ENCODE results near the gene TSPAN12. TPM values are rescaled to one million over a fixed set of nuclear protein-coding genes. Genes with fewer than 3 reads are reported as not detected.

TSPAN12 gene
- total RNA-seq, 1 experiment from 2014 or later: 17.3 TPM

DNA sequence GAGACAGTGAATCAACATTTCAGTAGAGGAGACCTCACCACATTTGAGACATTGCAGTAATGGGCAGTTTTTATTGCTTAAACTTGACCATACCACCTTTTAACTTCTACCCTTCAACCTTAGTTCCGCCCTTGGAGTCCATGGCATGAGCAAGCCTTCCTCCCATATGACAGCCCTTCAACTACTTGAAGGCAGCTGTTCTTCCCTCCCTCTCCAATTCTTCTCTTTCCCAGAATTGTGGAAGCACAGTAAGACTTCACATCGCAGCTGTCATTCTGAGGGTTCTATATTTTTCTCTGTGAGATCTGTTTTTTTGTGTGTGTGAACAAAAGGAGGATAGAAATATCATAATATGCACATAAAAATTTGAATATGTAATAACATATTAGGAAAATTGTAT lies 2.2 kb upstream of the TSPAN12 start:
- no peak for TF ChIP-seq JUN (CRISPR knock-in tag; IDR thresholded peaks at IDR 0.05)
- no peak for TF ChIP-seq NFE2L1 (CRISPR knock-in tag; IDR thresholded peaks at IDR 0.05)
- TF ChIP-seq ELF4 (CRISPR knock-in tag; IDR thresholded peaks at IDR 0.05; ENCODE audit: low read depth): no peak
- TF ChIP-seq ZBTB21 (CRISPR knock-in tag; IDR thresholded peaks at IDR 0.05; ENCODE audit: borderline replicate concordance): no peak
- no peak for TF ChIP-seq ZNF219 (CRISPR knock-in tag; IDR thresholded peaks at IDR 0.05; ENCODE audit: borderline replicate concordance)
- no peak for TF ChIP-seq IRF2 (CRISPR knock-in tag; IDR thresholded peaks at IDR 0.05; ENCODE audit: borderline replicate concordance, low read depth)
- no peak for TF ChIP-seq ESRRA (CRISPR knock-in tag; IDR thresholded peaks at IDR 0.05; ENCODE audit: borderline replicate concordance)
- TF ChIP-seq TEAD1 (CRISPR knock-in tag; IDR thresholded peaks at IDR 0.05): no peak
- TF ChIP-seq, protein P1, sequence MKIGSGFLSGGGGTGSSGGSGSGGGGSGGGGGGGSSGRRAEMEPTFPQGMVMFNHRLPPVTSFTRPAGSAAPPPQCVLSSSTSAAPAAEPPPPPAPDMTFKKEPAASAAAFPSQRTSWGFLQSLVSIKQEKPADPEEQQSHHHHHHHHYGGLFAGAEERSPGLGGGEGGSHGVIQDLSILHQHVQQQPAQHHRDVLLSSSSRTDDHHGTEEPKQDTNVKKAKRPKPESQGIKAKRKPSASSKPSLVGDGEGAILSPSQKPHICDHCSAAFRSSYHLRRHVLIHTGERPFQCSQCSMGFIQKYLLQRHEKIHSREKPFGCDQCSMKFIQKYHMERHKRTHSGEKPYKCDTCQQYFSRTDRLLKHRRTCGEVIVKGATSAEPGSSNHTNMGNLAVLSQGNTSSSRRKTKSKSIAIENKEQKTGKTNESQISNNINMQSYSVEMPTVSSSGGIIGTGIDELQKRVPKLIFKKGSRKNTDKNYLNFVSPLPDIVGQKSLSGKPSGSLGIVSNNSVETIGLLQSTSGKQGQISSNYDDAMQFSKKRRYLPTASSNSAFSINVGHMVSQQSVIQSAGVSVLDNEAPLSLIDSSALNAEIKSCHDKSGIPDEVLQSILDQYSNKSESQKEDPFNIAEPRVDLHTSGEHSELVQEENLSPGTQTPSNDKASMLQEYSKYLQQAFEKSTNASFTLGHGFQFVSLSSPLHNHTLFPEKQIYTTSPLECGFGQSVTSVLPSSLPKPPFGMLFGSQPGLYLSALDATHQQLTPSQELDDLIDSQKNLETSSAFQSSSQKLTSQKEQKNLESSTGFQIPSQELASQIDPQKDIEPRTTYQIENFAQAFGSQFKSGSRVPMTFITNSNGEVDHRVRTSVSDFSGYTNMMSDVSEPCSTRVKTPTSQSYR (CRISPR knock-in tag; IDR thresholded peaks at IDR 0.05): no peak
- TF ChIP-seq, protein P2, sequence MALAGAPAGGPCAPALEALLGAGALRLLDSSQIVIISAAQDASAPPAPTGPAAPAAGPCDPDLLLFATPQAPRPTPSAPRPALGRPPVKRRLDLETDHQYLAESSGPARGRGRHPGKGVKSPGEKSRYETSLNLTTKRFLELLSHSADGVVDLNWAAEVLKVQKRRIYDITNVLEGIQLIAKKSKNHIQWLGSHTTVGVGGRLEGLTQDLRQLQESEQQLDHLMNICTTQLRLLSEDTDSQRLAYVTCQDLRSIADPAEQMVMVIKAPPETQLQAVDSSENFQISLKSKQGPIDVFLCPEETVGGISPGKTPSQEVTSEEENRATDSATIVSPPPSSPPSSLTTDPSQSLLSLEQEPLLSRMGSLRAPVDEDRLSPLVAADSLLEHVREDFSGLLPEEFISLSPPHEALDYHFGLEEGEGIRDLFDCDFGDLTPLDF (CRISPR knock-in tag; IDR thresholded peaks at IDR 0.05): no peak
- TF ChIP-seq ATF6 (CRISPR knock-in tag; IDR thresholded peaks at IDR 0.05): no peak
- no peak for TF ChIP-seq ZNF232 (CRISPR knock-in tag; IDR thresholded peaks at IDR 0.05)
- TF ChIP-seq USF1 (CRISPR knock-in tag; IDR thresholded peaks at IDR 0.05): no peak
- TF ChIP-seq NR3C1 (CRISPR knock-in tag; conservative IDR thresholded peaks at IDR 0.05; ENCODE audit: low read depth): no peak
- DNase-seq (ENCODE audit: low spot score): no peak

DNA sequence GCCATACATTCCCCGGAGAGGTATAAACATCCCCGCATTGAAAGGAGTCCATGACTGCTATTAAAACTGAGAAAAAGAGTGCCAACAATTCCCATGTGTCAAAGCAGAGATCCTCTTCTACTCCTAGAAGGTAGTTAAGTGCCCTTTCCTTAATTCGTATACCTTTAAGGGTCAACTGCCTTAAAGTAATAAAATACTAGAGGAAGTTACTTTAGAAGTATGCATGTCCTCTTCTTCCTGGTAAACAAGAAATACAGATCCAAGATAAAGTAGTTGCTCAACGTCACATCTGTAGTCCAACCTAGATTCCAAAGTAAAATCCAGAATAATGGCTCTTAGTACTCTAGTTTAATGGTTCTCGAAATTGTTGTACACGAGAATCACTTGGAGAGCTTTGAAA lies 1.5 kb upstream of the TSPAN12 start:
- Mint-ChIP-seq H3K4me3 (no peak overlapping the region), H3K9me3 (no peaks in the 10 kb centered on the region), H3K4me1 (peaks cover 29% of the 10 kb centered on the region), H3K27ac (no peak overlapping the region), H3K36me3 (peaks cover 3% of the 10 kb centered on the region), H3K27me3 (ENCODE audit: low read depth) (peaks cover 3% of the 10 kb centered on the region; the same call in 1 of the 2 replicates)
- ChIA-PET CTCF (no interaction called here), POLR2A (no interaction called here)
- DNase-seq (ENCODE audit: low spot score): no peak
- ATAC-seq: no peak
- TF ChIP-seq ZNF423 (CRISPR knock-in tag; IDR thresholded peaks at IDR 0.05) (no peak), OVOL2 (CRISPR knock-in tag; IDR thresholded peaks at IDR 0.05; ENCODE audit: borderline replicate concordance) (no peak), ZNF263 (CRISPR knock-in tag; IDR thresholded peaks at IDR 0.05; ENCODE audit: low read depth) (no peak), ZNF219 (CRISPR knock-in tag; IDR thresholded peaks at IDR 0.05; ENCODE audit: borderline replicate concordance) (no peak), FOXP1 (CRISPR knock-in tag; IDR thresholded peaks at IDR 0.05; ENCODE audit: borderline replicate concordance) (no peak), MYBL2 (CRISPR knock-in tag; IDR thresholded peaks at IDR 0.05) (no peak), ZNF425 (CRISPR knock-in tag; conservative IDR thresholded peaks at IDR 0.05) (no peak), RELA (CRISPR knock-in tag; IDR thresholded peaks at IDR 0.05; ENCODE audit: borderline replicate concordance) (no peak), ZNF396 (CRISPR knock-in tag; IDR thresholded peaks at IDR 0.05; ENCODE audit: borderline replicate concordance) (no peak), JAZF1 (CRISPR knock-in tag; IDR thresholded peaks at IDR 0.05) (no peak)
- TF ChIP-seq, protein P3, sequence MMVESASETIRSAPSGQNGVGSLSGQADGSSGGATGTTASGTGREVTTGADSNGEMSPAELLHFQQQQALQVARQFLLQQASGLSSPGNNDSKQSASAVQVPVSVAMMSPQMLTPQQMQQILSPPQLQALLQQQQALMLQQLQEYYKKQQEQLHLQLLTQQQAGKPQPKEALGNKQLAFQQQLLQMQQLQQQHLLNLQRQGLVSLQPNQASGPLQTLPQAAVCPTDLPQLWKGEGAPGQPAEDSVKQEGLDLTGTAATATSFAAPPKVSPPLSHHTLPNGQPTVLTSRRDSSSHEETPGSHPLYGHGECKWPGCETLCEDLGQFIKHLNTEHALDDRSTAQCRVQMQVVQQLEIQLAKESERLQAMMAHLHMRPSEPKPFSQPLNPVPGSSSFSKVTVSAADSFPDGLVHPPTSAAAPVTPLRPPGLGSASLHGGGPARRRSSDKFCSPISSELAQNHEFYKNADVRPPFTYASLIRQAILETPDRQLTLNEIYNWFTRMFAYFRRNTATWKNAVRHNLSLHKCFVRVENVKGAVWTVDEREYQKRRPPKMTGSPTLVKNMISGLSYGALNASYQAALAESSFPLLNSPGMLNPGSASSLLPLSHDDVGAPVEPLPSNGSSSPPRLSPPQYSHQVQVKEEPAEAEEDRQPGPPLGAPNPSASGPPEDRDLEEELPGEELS (CRISPR knock-in tag; IDR thresholded peaks at IDR 0.05): no peak

More for the DNA sequence above, 2.2 kb upstream of the TSPAN12 start:
- Mint-ChIP-seq H3K9me3 (no peaks in the 10 kb centered on the region), H3K27me3 (ENCODE audit: low read depth) (peaks cover 3% of the 10 kb centered on the region; the same call in 1 of the 2 replicates), H3K27ac (no peak overlapping the region), H3K4me1 (peaks cover 32% of the 10 kb centered on the region), H3K4me3 (no peak overlapping the region), H3K36me3 (peaks cover 1% of the 10 kb centered on the region; the same call in 1 of the 2 replicates)
- ChIA-PET POLR2A (no interaction called here), CTCF (interaction anchor here (1.2 kb wide), 1 partner anchor 54 kb away, joined by 3 read pairs; no protein-coding TSS in a partner anchor)
- no peak for ATAC-seq
